GM21367 (cell line): Measurements from ENCODE around the gene PRUNE2.

Source experiments
- ATAC-seq: cut with Tn5 transposase; IDR thresholded peaks from one replicate; pipeline ENCODE4 v1.9.1; 2021; ENCODE audit not compliant: unreplicated experiment

The PRUNE2 gene

GRCh38 chr9:76662476-76663281, 243.2 kb downstream of the PRUNE2 start:
- ATAC-seq, result no peak

- peak; percentile 88 for ATAC-seq
These were observed 247.2 kb downstream of the PRUNE2 start for GRCh38 chr9:76658510-76659231.

GRCh38 chr9:76657265-76657664, 248.6 kb downstream of the PRUNE2 start:
- ATAC-seq, result no peak

- no peak for ATAC-seq
These were observed 249.9 kb downstream of the PRUNE2 start for GRCh38 chr9:76655971-76656370.

- ATAC-seq, result no peak
These were observed 250.8 kb downstream of the PRUNE2 start for GRCh38 chr9:76655121-76655541.

GRCh38 chr9:76654575-76654974, 251.3 kb downstream of the PRUNE2 start:
- ATAC-seq, result no peak

GRCh38 chr9:76654051-76654461, 251.9 kb downstream of the PRUNE2 start:
- no peak for ATAC-seq

GRCh38 chr9:76652894-76653293, 253.0 kb downstream of the PRUNE2 start:
- ATAC-seq, result no peak

GRCh38 chr9:76651119-76651705, 254.7 kb downstream of the PRUNE2 start:
- no peak for ATAC-seq

- no peak for ATAC-seq
These were observed 255.2 kb downstream of the PRUNE2 start for GRCh38 chr9:76650692-76651091.

- ATAC-seq, result no peak
These were observed 256.0 kb downstream of the PRUNE2 start for GRCh38 chr9:76649894-76650293.

GRCh38 chr9:76646249-76646648, 259.7 kb downstream of the PRUNE2 start:
- ATAC-seq, result no peak

GRCh38 chr9:76644647-76645250, 261.2 kb downstream of the PRUNE2 start:
- no peak for ATAC-seq

GRCh38 chr9:76644171-76644570, 261.7 kb downstream of the PRUNE2 start:
- ATAC-seq, result no peak

- peak; percentile 96 for ATAC-seq
These were observed 262.4 kb downstream of the PRUNE2 start for GRCh38 chr9:76643399-76644117.

- ATAC-seq, result no peak
These were observed 263.2 kb downstream of the PRUNE2 start for GRCh38 chr9:76642701-76643209.

- ATAC-seq, result no peak
These were observed 263.8 kb downstream of the PRUNE2 start for GRCh38 chr9:76642074-76642473.

- no peak for ATAC-seq
These were observed 267.9 kb downstream of the PRUNE2 start for GRCh38 chr9:76638001-76638400.

- ATAC-seq, result no peak
These were observed 268.5 kb downstream of the PRUNE2 start for GRCh38 chr9:76637416-76637815.

- peak; percentile 80 for ATAC-seq
These were observed 271.4 kb downstream of the PRUNE2 start for GRCh38 chr9:76634356-76635054.
